IMR-90 (cell line): Measurements from ENCODE around the gene COL27A1. TPM values are rescaled to one million over a fixed set of nuclear protein-coding genes. Genes with fewer than 3 reads are reported as not detected.

ENCODE experiments used
- ATAC-seq: fragments of 200-7000 bp; cut with Tn5 transposase; 2 replicates; pipeline ENCODE4 v1.9.1; 2020; ENCODE audit warnings: low read depth, mild to moderate bottlenecking, moderate library complexity
- BruUV-seq: library from RNA; stranded (reverse); fragments of 400-500 nt; replicated peaks from 2 replicates; lab custom pipeline; 2021; lab: Mats Ljungman, UMichigan
- CTCF ChIA-PET: fragments of 300-600 bp; formaldehyde crosslinking; extraction: SDS; loops from one replicate; lab custom pipeline; 2021; ENCODE audit warnings: antibody characterized with exemption; lab: Yijun Ruan, JAX
- POLR2A ChIA-PET: fragments of 300-600 bp; sonication (Branson Sonifier 250); formaldehyde crosslinking; loops from one replicate; lab custom pipeline; 2022; ENCODE audit warnings: antibody characterized with exemption; ENCODE audit not compliant: unreplicated experiment; lab: Charles Lee
- DNase-seq: peaks from one replicate; pipeline ENCODE4 v3.0.0; 2013
- H2AFZ ChIP-seq: replicated peaks from 2 replicates; pipeline ENCODE3; 2013; ENCODE audit warnings: low read length, mild to moderate bottlenecking; ENCODE audit not compliant: poor library complexity
- H2AK5ac ChIP-seq: 2 replicates; pipeline ENCODE4 v1.6.1; 2013; ENCODE audit warnings: low read depth, low read length, inconsistent platforms
- H2AK9ac ChIP-seq: replicated peaks from 2 replicates; pipeline ENCODE3; 2013; ENCODE audit warnings: mild to moderate bottlenecking, low read depth, low read length, moderate library complexity; ENCODE audit not compliant: poor library complexity
- H2BK120ac ChIP-seq: 2 replicates; pipeline ENCODE4 v1.6.1; 2013; ENCODE audit warnings: low read depth, low read length, inconsistent platforms
- H2BK15ac ChIP-seq: 3 replicates; pipeline ENCODE4 v1.6.1; 2013; ENCODE audit warnings: low read depth, low read length, inconsistent platforms
- H2BK20ac ChIP-seq: 2 replicates; pipeline ENCODE4 v1.6.1; 2013; ENCODE audit warnings: low read depth, mild to moderate bottlenecking, inconsistent platforms, low read length, moderate library complexity
- H2BK5ac ChIP-seq: 2 replicates; pipeline ENCODE4 v1.6.1; 2013; ENCODE audit warnings: mild to moderate bottlenecking, low read depth, low read length, inconsistent platforms; ENCODE audit not compliant: poor library complexity, severe bottlenecking
- H3K14ac ChIP-seq: replicated peaks from 2 replicates; pipeline ENCODE4 v1.6.1; 2013; ENCODE audit warnings: low read depth, low read length, inconsistent platforms
- H3K18ac ChIP-seq: 2 replicates; pipeline ENCODE4 v1.6.1; 2013; ENCODE audit warnings: low read depth, low read length, control low read depth
- H3K23ac ChIP-seq: 2 replicates; pipeline ENCODE4 v1.6.1; 2013; ENCODE audit warnings: low read depth, low read length, inconsistent platforms
- H3K27ac ChIP-seq: 2 replicates; pipeline ENCODE4 v1.5.1; 2013; ENCODE audit warnings: mild to moderate bottlenecking, control low read depth, low read length; ENCODE audit not compliant: insufficient read depth
- H3K27me3 ChIP-seq: 2 replicates; pipeline ENCODE4 v1.6.1; 2013; ENCODE audit warnings: low read length; ENCODE audit not compliant: control insufficient read depth, insufficient read depth
- H3K36me3 ChIP-seq: 2 replicates; pipeline ENCODE4 v1.6.1; 2013; ENCODE audit warnings: low read length, mixed read lengths; ENCODE audit not compliant: control insufficient read depth, insufficient read depth
- H3K4ac ChIP-seq: 2 replicates; pipeline ENCODE4 v1.6.1; 2013; ENCODE audit warnings: low read depth, low read length, inconsistent platforms
- H3K4me1 ChIP-seq: 2 replicates; pipeline ENCODE4 v1.6.1; 2013; ENCODE audit warnings: low read length, mixed read lengths; ENCODE audit not compliant: control insufficient read depth, insufficient read depth
- H3K4me2 ChIP-seq: 2 replicates; pipeline ENCODE4 v1.6.1; 2013; ENCODE audit warnings: low read depth, mild to moderate bottlenecking, control low read depth, low read length, moderate library complexity
- H3K4me3 ChIP-seq: 2 replicates; pipeline ENCODE4 v1.5.1; 2013; ENCODE audit warnings: low read depth, mild to moderate bottlenecking, control low read depth, low read length, moderate library complexity; ENCODE audit not compliant: insufficient read depth
- H3K56ac ChIP-seq: 2 replicates; pipeline ENCODE4 v1.6.1; 2013; ENCODE audit warnings: low read length, inconsistent platforms; ENCODE audit not compliant: insufficient read depth; ENCODE audit errors: extremely low read depth
- H3K79me1 ChIP-seq, 2 experiments: 2 replicates each; pipeline ENCODE4 v1.6.1; 2013; ENCODE audit warnings: low read length in 2 of 2, inconsistent platforms in 1 of 2, low read depth in 1 of 2
- H3K9ac ChIP-seq: 2 replicates; pipeline ENCODE4 v1.6.1; 2013; ENCODE audit warnings: low read depth, low read length, control low read depth
- H3K9me1 ChIP-seq: 2 replicates; pipeline ENCODE4 v1.6.1; 2013; ENCODE audit warnings: low read length, inconsistent platforms; ENCODE audit not compliant: insufficient read depth
- H3K9me3 ChIP-seq: 2 replicates; pipeline ENCODE4 v1.6.1; 2013; ENCODE audit warnings: low read length; ENCODE audit not compliant: control insufficient read depth, insufficient read depth
- H4K20me1 ChIP-seq: 2 replicates; pipeline ENCODE4 v1.6.1; 2013; ENCODE audit warnings: low read length, inconsistent platforms; ENCODE audit not compliant: insufficient read depth
- H4K5ac ChIP-seq: 2 replicates; pipeline ENCODE4 v1.6.1; 2013; ENCODE audit warnings: mild to moderate bottlenecking, low read depth, low read length, control low read depth
- H4K8ac ChIP-seq, 2 experiments: 2 replicates each; pipeline ENCODE4 v1.6.1; 2013; ENCODE audit warnings: low read depth in 2 of 2, low read length in 2 of 2, control low read depth in 1 of 2, inconsistent platforms in 1 of 2
- H4K91ac ChIP-seq: 2 replicates; pipeline ENCODE4 v1.6.1; 2013; ENCODE audit warnings: low read depth, low read length, inconsistent platforms; ENCODE audit not compliant: insufficient read depth
- BHLHE40 ChIP-seq: fragments of 150-350 bp; IDR thresholded peaks from 2 replicates; pipeline ENCODE4 v1.6.1; 2016; ENCODE audit warnings: mild to moderate bottlenecking, low read depth, low read length
- CEBPB ChIP-seq: IDR thresholded peaks from 2 replicates; pipeline ENCODE4 v1.6.1; 2012; ENCODE audit warnings: low read depth, low read length, improper control_type of control experiment
- CHD1 ChIP-seq: IDR thresholded peaks from 2 replicates; pipeline ENCODE4 v1.6.1; 2012; ENCODE audit warnings: low read depth, low read length, improper control_type of control experiment
- CTCF ChIP-seq: conservative IDR thresholded peaks from 2 replicates; pipeline ENCODE4 v1.5.1; 2012; ENCODE audit warnings: mild to moderate bottlenecking, low read depth, low read length, improper control_type of control experiment
- FOS ChIP-seq: fragments of 150-350 bp; IDR thresholded peaks from 2 replicates; pipeline ENCODE4 v1.6.1; 2016; ENCODE audit warnings: low read depth, low read length
- MAFK ChIP-seq: IDR thresholded peaks from 2 replicates; pipeline ENCODE4 v1.6.1; 2012; ENCODE audit warnings: low read depth, low read length, improper control_type of control experiment
- MAZ ChIP-seq: IDR thresholded peaks from 2 replicates; pipeline ENCODE4 v1.6.1; 2012; ENCODE audit warnings: low read depth, mild to moderate bottlenecking, low read length, improper control_type of control experiment, moderate library complexity, borderline replicate concordance
- MXI1 ChIP-seq: IDR thresholded peaks from 2 replicates; pipeline ENCODE4 v1.6.1; 2012; ENCODE audit warnings: low read depth, mild to moderate bottlenecking, low read length, moderate library complexity, borderline replicate concordance
- NFE2L2 ChIP-seq: fragments of 150-350 bp; IDR thresholded peaks from 2 replicates; pipeline ENCODE4 v1.6.1; 2016; ENCODE audit warnings: low read depth, mild to moderate bottlenecking, low read length
- POLR2A ChIP-seq: IDR thresholded peaks from 2 replicates; pipeline ENCODE4 v1.6.1; 2012; ENCODE audit warnings: mild to moderate bottlenecking, low read depth, low read length
- RAD21 ChIP-seq: IDR thresholded peaks from 2 replicates; pipeline ENCODE4 v1.6.1; 2012; ENCODE audit warnings: low read length, improper control_type of control experiment
- RCOR1 ChIP-seq: IDR thresholded peaks from 2 replicates; pipeline ENCODE4 v1.6.1; 2012; ENCODE audit warnings: mild to moderate bottlenecking, low read length, improper control_type of control experiment; ENCODE audit not compliant: insufficient replicate concordance
- RFX5 ChIP-seq: IDR thresholded peaks from 2 replicates; pipeline ENCODE4 v1.8.0; 2012; ENCODE audit warnings: low read depth, mild to moderate bottlenecking, low read length, moderate library complexity
- SMC3 ChIP-seq: fragments of 150-350 bp; IDR thresholded peaks from 2 replicates; pipeline ENCODE4 v1.6.1; 2016; ENCODE audit warnings: low read depth, mild to moderate bottlenecking, antibody characterized with exemption, low read length, moderate library complexity
- USF2 ChIP-seq: fragments of 150-350 bp; IDR thresholded peaks from 2 replicates; pipeline ENCODE4 v1.6.1; 2017; ENCODE audit warnings: mild to moderate bottlenecking, antibody characterized with exemption, low read length, low read depth
- WGBS, 2 experiments: methylation state at CpG; one replicate each; pipeline versions ENCODE4 v1.1.5 to v1.1.7; 2013; ENCODE audit warnings: missing lambda C conversion rate in 2 of 2; ENCODE audit not compliant: insufficient read length in 1 of 2; ENCODE audit errors: extremely low coverage in 2 of 2; 5-methylcytosine and 5-hydroxymethylcytosine counted together
- dilution Hi-C: fragments of 300-500 bp; cut with HindIII; formaldehyde crosslinking; loops from one replicate; pipeline ENCODE4 v1.14.3; 2018; ENCODE audit warnings: low sequenced_read_pairs; ENCODE audit not compliant: unreplicated experiment
- in situ Hi-C: fragments of 300-500 bp; cut with MboI; formaldehyde crosslinking; loops from 3 replicates; pipeline ENCODE4 v1.14.3; 2019; ENCODE audit warnings: low sequenced_read_pairs, inconsistent platforms, mixed read lengths
- intact Hi-C: fragments of 100-400 bp; cut with micrococcal nuclease; formaldehyde crosslinking; loops from 2 replicates; pipeline ENCODE4 v1.10.0; 2022
- polyA plus RNA-seq, 3 experiments: library from polyadenylated mRNA; depleted of rRNA; stranded (reverse); fragments of >200 nt; gene quantifications; 2 replicates each; pipeline ENCODE4 v1.2.3, GENCODE V29; 2012; ENCODE audit warnings: low replicate concordance in 1 of 3
- total RNA-seq: library from RNA; depleted of rRNA; stranded (reverse); fragments of >200 nt; gene quantifications from 2 replicates; pipeline ENCODE4 v1.2.3, GENCODE V29; 2012

COL27A1 gene
- total and polyA plus RNA-seq, 2 of the 4 experiments (the other 2 are of a cell fraction): 3.2 to 18.3 TPM

GRCh38 chr9:114236391-114237138 lies 81.2 kb downstream of the COL27A1 start:
- in situ Hi-C loops: no loop called here
- TF ChIP-seq CTCF (no peak), MAFK (no peak), SMC3 (no peak), MAZ (no peak), FOS (no peak), CEBPB (no peak), CHD1 (no peak), USF2 (no peak), MXI1 (no peak), BHLHE40 (no peak), RCOR1 (no peak), RFX5 (no peak), RAD21 (no peak), POLR2A (no peak), NFE2L2 (no peak)

More at GRCh38 chr9:114236391-114237138, 81.2 kb downstream of the COL27A1 start:
- Histone ChIP-seq H3K9me3 (no peaks in the 10 kb centered on the region), H3K14ac (no peak overlapping the region), H3K27me3 (no peaks in the 10 kb centered on the region), H3K4me3 (no peak overlapping the region), H3K79me1 (no peaks in the 10 kb centered on the region), H3K9ac (no peak overlapping the region), H3K4ac (no peak overlapping the region), H3K4me2 (no peak overlapping the region), H2BK5ac (no peak overlapping the region), H3K56ac (no peak overlapping the region), H2AFZ (no peak overlapping the region), H2AK5ac (no peak overlapping the region), H4K8ac (no peak overlapping the region), H4K5ac (no peak overlapping the region), H3K18ac (no peak overlapping the region), H3K23ac (no peak overlapping the region), H2BK120ac (no peak overlapping the region), H3K36me3 (peaks cover 16% of the 10 kb centered on the region; the same call in 1 of the 2 replicates), H2AK9ac (peak overlapping the region; percentile 29), H4K20me1 (no peaks in the 10 kb centered on the region), H2BK15ac (no peak overlapping the region), H2BK20ac (no peak overlapping the region), H3K27ac (no peak overlapping the region), H3K4me1 (no peaks in the 10 kb centered on the region), H4K91ac (no peak overlapping the region), H3K9me1 (peaks cover 2% of the 10 kb centered on the region; the same call in 1 of the 2 replicates)
- intact Hi-C loops: no loop called here
- CTCF ChIA-PET: interaction anchor here (0.7 kb wide), 1 partner anchor 16 kb away, joined by 3 read pairs; no protein-coding TSS in a partner anchor
- dilution Hi-C loops: no loop called here
- WGBS, 2 experiments: 60% methylated on average over 6 of the region's 12 CpGs; no CpG with 5 or more reads in 1 of the 2 experiments
- no TSS peak for BruUV-seq
- no peak for DNase-seq
- no peak for ATAC-seq
- POLR2A ChIA-PET: no interaction called here
